GM12874 (cell line): Measurements from ENCODE around the gene NFIX.

ENCODE experiments used
- TF ChIP-seq, protein P1 (sequence below): IDR thresholded peaks from 2 replicates; pipeline ENCODE4 v1.5.1; 2011; ENCODE audit warnings: low read depth, mild to moderate bottlenecking, control low read depth, low read length, moderate library complexity; ENCODE audit not compliant: insufficient read depth

Gene NFIX

DNA sequence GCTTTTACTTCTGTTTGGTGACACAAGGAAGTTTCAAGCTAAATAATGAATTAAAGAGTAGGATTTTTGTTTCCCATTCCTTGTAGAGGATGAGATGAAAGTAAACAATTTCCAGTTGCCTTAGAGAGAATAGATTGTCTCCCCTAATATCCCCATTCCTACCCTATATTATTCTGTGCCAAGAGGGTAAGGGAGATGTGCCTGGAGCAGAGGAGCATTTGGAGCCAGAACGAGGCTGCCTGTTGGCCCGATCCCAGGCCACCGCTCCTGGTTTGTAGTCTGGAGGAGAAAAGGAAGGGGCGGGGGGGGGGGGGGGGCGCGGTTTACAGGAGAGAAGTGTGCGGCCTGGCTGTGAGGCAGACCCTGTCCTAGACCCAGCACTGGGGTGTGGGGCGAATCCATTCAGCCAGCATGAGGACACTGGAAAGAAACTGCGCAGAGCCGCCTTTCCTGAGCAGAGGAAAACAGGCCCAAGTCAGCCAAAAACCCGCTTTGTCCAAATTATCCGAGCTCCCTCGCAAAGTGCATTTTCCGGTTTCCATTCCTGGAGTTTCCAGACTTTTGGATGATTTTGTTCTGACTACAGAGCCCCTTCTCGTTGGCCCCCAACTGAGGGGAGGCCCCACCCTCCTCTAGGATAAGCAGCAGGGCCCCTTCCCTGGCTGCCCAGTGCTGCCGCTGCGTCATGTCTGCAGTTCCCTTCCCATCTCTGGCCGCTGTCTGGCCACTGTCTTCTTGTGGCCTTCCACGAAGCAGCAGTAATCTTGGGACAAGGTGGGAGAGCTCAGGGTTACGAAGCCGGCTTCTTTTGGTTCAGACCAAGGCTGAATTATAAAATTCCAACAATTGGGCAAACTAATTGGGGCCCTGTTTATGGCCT, 23.0 kb downstream of the NFIX start:
- TF ChIP-seq, protein P1, sequence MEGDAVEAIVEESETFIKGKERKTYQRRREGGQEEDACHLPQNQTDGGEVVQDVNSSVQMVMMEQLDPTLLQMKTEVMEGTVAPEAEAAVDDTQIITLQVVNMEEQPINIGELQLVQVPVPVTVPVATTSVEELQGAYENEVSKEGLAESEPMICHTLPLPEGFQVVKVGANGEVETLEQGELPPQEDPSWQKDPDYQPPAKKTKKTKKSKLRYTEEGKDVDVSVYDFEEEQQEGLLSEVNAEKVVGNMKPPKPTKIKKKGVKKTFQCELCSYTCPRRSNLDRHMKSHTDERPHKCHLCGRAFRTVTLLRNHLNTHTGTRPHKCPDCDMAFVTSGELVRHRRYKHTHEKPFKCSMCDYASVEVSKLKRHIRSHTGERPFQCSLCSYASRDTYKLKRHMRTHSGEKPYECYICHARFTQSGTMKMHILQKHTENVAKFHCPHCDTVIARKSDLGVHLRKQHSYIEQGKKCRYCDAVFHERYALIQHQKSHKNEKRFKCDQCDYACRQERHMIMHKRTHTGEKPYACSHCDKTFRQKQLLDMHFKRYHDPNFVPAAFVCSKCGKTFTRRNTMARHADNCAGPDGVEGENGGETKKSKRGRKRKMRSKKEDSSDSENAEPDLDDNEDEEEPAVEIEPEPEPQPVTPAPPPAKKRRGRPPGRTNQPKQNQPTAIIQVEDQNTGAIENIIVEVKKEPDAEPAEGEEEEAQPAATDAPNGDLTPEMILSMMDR = no peak

DNA sequence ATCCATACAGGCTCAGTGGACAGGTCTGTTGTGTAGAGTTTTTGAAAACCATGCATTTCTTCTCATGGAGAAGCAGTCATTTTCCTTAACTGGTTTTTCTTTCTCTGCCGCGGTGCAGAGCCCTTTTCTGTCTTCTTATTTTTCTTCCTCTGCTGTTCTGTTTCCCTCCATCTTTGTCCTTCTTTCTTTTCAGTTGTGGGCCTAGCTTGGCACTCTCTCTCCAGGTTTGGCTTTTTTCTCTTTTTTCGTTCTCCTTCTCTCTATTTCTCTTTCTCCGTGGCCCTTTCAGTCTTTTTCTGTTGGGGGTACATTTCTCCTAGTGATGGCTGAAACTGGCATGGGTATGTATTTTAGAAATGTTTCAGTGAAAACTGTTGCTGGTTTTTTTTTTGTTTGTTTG, 24.1 kb downstream of the NFIX start:
- TF ChIP-seq, protein P1 = no peak

DNA sequence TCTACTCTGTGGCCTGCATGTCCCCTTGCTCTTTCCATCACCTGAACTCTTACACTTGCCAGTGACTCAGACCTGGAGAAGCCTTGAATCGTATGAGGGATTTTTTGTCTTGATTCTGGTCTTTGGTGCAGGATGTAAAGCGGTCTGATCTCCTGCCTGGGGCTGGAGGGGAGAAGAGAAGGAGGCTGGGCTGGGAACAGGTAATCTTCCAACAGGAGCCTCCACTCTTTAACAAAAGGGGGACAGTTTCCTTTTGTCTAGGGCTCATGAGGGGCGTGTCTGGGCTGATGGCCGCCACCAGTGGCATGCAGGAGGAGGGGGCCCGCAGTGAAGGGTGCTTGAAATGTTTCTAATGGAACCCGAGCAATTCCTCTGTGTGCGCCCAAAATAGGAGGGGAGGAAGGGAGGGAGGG, 24.7 kb downstream of the NFIX start:
- TF ChIP-seq, protein P1 = no peak

DNA sequence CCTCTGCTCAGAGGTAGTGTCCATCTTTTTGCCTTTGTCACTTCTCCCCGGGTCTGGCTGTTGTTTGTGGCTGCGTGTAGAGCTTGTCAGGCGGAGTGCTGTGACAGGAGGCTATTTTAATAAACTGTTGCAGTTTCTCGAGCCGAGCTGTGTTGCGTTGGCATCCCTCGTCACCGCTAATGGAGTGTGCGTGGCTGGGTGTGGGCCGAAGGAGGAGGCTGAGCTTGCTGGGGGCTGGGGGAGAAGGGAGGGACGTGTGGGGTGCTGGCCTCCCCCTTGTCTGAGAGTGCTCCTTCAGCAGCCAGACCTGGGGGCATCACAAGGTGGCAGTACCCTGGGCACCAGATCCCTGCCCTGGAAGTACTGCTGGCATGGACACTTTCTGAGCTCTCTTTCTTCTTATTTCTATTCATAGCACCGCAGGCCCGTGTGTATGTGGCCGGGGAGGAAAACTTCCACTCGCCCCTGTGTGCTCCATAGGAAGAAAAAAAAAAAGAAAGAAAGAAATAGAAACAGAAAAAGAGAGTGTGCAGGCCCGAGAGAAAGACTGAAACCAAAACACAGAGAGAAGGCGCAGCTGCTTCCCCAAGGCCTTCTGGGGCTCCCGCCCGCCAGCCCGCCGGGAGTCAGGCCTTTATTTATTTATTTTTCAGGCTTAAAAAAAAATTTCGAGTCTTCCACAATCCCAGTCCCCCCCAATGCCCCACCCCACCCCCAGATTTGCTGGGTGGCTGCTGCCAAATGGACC, 27.0 kb downstream of the NFIX start:
- TF ChIP-seq, protein P1 = no peak

DNA sequence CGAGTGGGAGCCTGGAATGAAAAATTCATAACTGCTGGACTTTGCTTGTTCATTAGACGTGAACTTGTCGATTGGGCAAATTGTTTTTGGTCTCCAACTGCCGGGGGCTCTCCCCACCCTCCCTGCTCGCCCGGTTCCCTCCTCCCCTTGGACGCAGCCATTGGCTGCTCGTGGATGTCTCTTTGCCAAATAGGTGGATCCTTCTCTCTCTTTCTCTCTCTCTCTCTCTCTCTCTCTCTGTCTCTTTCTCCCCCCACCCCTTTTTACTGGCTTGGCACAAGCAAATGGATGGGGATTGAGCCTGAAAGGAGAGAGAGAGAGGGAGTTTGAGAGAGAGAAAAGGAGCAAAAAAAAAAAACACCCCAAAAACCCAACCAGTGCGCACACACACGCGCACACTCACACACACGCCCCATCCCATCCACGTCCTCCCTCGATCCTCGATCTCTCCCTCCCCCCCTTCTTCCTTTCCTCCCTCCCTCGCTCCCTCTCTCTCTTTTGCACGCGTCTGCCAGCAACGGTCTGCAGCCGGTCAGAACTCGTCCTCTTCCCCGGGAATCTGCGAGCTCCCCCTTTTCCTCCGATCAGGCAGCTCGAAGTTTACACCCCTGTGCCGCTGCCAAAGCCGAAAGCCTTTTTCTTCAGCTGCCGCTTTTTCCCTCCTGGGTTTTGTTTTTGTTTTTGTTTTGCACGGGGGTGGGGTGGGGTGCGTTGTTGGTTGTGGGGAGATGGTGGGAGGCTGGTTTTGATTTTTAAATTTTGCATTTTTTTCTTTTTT, 27.8 kb downstream of the NFIX start:
- TF ChIP-seq, protein P1 = no peak

DNA sequence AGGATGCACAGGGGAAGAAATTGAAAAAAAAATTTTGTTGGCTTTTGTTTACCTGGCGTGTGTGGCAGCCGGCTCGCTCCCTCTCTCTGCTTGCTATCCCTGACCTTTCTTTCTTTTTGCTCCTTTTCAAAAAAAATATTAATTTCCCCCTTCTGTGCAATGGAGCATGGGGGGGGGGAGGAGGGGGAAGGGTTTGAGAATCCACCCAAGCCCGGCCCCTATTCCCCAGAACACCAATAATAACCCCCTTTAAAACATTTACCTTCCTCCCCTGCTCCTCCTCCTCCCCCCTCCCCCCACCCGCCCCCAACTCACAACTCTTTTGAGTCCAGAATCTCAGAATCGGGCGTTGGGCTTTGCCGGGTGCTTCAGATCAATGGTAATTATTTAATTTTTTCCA, 28.4 kb downstream of the NFIX start:
- TF ChIP-seq, protein P1 = no peak
